ENCODE measurements around the gene CNIH2.
"Not testable (repeated sequence)": the region's sequence is repeated elsewhere in the genome, so short reads cannot be mapped to it uniquely, and the experiment has no call there.

CNIH2 gene

DNA sequence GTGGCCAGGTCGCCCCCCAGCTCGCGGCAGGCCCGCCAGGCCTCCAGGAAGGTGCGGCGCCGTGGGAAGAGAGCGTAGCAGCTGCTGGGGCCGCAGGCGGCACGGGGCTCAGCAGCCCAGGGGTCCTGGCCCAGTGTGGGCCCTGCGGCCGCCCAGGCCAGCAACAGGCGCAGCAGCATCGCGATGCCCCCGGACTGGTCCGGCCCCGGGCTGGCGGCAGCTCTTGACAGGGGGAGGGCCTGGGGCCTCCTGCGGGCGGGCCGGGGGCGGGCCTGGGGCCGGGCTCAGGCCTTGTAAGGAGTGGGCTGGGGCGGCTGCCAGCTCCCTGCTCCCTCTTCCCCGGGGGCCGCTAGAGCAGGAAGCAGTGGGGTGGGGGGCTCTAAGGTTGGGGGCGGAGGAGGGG, 38.9 kb downstream of the CNIH2 start, which contains the start of gene CD248:
TSS of gene CD248 (minus strand) at position 196 of the 403 bp plus-strand sequence. CDS start at position 179, 17 bp downstream.
- DNase-seq: no peak

DNA sequence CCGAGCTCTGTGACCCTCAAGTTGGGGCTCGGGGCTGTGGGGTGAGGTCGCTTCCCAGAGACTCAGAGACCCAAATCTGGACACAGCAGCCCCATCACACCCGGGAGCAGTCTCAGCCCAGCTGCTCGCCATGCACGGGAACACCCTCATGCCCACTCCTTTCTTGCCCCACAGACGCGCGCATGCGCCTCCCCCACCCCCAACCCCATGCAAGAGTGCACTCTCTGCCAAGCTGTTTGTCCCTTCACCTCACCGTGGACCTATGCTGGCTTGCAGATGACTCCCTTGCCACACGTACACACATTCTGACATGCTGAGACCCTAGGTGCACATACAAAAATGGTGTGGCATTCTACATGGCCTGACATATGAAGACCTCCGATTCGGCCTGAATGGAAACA, 39.3 kb downstream of the CNIH2 start:
- DNase-seq: no peak

DNA sequence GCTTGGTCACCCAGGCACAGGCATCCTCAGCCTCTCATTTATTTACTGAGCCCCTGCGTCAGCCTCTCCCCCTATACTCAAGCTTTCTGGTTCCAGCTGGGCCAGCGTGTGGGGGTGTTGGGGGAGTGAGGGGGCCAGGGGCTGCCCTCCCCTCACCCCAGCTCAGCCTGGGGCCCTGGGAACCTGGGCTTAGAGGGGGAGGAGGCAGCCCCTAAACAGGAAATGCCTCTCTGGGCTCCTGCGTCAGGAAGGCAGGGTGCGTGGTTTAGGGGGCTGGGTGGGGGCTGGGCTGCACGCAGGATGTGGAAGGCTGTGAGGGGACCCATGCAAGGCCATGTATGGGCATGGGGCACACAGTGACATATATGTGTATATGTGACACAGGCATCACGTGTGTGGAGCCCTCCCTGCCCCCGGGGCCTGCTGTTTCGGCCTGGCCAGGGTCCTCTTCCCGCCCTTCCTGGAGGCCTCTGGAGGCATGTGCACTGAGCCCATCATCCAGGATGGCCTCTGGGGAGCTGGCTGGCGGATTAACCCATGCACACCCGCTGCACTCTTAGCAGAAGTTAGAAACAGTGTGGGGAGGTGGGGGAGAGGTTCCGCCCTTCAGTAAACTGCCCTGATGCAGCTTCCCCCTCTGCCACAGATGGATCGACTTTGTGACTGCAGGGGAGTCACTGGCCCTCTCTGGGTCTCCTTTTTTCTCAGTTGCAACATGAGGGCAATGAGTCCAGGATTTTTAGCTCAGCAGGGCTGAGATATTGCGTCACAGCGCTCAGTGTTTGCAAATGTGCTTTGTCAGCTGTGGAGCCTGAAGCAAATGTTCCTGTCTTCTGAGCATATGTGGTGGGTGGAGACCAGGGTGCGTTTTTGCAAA, 40.0 kb downstream of the CNIH2 start:
- DNase-seq: no peak

DNA sequence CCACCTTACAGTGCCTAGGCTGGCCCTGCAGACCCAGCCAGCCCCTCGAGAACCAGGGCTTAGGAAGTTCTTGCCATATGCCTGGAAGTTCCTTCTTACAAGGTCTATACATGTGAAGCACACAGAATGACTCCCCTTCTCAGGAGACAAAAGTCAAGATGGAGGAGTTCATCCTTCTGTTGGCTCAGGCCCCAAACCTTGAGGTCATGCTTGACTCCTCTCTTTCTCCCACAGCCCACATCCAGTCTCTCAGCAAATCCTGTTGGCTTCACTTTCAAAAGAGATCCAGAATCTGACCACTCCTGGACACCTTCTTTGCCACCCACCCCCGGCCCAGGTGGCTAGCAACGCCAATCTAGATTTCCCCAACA, 40.6 kb downstream of the CNIH2 start:
- DNase-seq: no peak

DNA sequence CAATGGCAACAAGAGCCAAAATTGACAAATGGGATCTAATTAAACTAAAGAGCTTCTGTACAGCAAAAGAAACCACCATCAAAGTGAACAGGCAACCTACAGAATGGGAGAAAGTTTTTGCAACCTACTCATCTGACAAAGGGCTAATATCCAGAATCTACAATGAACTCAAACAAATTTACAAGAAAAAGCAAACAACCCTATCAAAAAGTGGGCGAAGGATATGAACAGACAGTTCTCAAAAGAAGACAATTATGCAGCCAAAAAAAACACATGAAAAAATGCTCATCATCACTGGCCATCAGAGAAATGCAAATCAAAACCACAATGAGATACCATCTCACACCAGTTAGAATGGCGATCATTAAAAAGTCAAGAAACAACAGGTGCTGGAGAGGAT, 42.3 kb downstream of the CNIH2 start:
- not testable (repeated sequence) for DNase-seq

DNA sequence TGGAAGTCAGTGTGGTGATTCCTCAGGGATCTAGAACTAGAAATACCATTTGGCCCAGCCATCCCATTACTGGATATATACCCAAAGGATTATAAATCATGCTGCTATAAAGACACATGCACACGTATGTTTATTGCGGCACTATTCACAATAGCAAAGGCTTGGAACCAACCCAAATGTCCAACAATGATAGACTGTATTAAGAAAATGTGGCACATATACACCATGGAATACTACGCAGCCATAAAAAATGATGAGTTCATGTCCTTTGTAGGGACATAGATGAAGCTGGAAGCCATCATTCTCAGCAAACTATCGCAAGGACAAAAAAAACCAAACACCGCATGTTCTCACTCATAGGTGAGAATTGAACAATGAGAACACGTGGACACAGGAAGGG, 42.8 kb downstream of the CNIH2 start:
- not testable (repeated sequence) for DNase-seq

- DNase-seq: no peak
These were observed 43.6 kb downstream of the CNIH2 start for GRCh38 chr11:66321606-66322005.

GRCh38 chr11:66322732-66323427, 44.9 kb downstream of the CNIH2 start:
- no peak for DNase-seq

DNA sequence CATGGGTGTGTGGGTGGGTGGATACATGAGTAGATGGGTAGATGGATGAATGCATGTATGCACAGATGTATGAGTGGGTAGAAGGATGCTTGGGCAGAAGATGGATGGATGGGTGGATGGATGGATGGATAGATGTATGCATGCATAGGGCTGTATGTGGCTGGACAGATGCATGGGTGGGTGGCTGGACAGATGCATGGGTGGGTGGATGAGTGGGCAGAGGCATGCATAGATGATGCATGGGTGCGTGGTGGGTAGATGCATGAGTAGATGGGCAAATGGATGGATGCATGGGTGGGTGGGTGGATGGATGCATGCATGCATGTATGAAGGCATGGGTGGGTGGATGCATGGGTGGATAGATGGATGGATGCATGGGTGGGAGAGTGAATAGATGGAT, 45.7 kb downstream of the CNIH2 start:
- no peak for DNase-seq

DNA sequence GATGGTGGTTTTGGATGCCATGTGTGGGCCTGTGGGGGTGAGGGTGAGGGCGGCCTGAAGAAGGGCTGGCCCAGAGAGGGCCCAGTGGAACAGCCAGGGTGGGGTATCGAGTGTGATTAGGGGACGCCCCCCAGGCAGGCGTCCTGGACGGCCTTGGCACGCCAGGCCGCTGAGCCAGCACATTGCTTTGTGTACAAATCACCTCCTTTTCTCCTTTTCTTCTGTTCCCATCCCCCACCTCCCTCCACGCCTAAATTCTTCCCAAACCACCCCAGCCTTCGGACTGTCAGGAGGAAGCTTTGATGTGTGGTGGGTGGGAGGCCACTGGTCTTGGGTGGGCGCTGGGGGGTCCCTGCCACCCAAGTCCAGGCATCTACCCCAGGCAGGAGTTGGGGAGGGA, 46.7 kb downstream of the CNIH2 start:
- DNase-seq: no peak

DNA sequence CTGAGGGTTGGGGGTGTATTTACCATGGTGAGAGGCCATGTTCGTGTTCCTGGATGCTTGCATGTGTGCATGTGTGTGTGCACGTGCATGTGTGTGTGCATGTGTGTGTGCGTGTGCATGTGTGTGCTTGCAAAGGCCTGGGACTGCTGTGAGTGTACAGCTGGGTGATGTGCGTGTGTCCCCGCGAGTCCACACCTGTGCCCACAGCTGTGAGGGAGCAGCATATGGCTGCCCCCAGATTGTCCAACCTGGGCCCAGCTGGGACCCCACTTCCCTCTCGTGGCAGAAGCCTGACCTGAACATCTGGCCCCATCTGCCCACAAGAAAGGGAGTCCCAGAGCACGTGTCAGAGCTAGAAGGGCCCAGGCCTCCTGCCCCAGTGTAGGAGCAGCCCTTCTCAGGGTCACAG, 47.3 kb downstream of the CNIH2 start:
- DNase-seq: no peak

GRCh38 chr11:66326261-66327111, 48.5 kb downstream of the CNIH2 start:
- no peak for DNase-seq

- no peak for DNase-seq
These were observed 49.4 kb downstream of the CNIH2 start for GRCh38 chr11:66327171-66328030.

DNA sequence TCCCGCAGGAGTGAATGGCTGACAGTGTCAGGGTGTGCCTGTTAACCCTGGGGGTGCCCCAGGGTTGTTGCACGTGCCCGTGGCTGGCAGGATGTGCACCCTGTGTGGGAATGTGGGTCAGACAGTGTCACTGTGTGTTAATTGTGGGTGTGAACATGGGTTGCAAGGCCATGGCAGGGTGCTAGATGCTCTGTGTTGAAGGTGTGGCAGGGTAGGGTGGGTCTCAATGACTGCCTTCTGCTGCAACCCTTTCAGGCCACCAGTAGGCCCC, 50.0 kb downstream of the CNIH2 start:
- DNase-seq: no peak

DNA sequence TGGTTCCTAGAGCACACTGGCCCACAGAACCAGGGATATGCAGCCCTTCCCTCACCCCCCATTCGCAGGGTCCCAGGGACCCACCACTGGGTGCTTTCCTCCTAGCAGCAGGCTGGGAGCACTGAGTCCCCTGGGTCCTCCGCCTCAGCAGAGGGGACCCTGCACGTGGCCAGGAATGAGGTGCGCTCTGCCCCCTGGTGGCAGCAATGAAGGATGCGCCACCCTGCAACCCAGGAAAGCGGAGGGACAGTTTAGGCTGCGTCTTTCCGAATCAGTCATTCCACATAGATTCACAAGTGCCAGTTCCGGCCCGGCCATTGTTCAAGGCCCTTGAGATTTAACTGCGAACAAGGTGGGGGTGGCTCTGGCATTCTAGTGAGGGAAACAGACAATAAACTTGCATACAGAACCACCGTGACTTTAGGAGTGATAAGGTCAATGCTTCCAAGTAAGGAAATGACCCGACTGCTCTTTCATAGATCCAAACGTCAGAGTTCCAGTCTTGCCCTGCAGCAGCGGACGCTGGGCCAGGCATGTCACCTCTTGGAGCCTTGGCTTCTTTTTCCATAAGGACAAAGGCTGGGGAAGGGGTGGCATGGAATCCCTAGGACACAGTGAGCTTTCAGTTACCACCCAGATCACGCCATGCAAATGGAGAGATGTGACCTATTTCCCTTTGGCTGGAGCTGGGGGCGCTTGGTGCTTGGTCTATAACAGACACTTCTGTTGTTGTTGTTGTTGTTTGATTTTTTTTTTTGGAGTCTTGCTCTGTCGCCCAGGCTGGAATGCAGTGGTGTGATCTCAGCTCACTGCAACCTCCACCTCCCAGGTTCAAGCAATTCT, 50.5 kb downstream of the CNIH2 start:
- DNase-seq: peak; percentile 81

DNA sequence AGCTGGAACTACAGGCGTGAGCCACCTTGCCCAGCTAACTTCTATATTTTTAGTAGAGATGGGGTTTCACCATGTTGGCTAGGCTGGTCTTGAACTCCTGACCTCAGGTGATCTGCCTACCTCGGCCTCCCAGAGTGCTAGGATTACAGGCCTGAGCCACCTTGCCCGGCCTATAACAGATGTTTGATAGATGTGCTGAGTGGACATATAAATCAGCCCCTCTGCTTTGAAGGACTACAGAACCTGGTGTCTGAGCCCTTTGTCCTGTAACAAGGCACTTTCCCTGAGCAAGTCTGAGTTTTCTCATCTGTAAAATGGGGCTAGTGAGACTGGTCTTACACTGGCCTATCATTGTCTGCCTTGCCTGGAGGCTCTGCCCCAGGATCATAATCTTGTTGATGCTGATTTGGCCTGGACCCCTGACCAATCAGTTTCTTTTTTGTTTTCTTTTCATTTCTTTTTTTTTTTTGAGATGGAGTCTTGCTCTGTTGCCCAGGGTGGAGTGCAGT, 51.2 kb downstream of the CNIH2 start:
- no peak for DNase-seq

- no peak for DNase-seq
These were observed 53.0 kb downstream of the CNIH2 start for GRCh38 chr11:66330931-66331330.

DNA sequence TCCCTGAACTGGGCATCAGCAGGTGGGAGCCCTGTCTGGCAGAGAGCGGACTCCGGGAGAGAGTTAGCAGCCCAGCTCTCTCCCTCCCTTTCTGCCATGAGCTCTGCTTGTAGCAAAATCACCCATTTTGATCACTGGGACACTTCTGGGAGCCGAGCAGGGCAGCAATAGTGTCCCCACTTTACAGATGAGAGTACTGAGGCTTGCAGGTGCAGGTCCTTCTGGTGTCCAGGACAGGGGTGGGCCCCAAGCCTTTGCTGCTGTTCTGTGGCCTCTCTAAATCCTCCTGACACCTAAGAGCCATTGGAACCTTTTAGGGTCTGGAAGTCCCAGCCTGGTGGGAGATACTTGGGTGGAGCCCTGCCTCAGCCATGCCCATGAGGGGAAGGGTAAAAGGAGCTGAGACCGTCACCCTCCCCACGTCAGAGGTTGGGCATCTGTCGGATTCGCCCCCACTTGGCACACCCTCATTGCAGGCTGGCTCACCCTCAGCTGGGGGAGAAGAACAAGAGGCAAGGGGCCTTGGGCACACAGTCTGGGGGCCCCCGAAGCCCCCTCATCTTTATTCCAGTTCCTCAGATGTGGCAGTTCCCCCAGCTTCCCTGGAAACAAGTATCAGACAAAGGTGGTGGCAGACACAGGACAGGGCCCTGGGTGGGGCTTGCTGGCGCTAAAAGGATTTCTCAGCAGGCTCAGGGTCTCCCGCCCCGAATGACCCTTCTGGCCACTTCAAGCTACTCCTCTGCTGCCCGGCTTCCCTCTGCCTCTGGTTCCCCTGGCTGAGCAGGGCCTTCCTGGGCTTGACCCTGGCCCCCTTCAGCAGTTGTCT, 53.8 kb downstream of the CNIH2 start:
- no peak for DNase-seq

DNA sequence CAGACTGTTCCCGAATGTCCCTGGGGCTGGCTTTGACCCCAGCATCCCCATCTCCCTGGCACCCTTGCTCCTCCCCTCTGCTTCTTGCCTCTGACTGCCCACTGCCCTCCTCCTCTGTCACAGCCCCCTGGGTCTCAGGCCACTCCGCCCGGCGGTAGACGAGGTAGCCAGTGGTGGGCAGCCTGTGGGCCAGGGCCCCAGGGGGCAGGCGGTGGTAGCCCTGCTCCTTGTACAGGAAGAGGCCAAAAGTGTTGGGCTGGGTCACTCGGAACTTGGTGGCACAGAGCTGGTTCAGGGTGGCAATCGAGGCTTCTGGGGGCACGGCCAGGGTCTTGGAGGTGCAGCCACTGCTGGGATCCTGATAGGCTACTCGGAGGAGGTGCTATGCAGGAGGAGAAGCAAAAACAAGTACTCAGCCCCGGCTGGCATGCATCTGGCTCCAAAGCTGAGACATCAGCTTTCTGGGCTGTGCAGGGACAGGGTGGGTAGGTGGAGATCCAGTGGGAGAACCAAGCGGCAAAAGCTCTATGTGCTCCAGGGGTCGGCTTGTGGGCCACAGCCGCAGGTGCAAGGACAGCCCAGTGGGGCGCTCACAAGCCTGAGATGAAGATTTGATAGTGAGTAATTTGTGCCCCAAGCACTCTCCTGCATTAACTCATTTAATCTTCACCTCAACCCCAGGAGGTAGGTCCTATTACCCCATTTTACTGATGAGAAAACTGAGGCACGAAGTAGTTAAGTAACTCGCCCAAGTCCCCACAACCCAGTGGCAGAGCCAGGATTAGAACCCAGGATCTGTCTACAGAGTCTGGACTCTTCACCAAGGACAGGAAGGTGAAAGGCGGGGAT, 54.6 kb downstream of the CNIH2 start:
- DNase-seq: no peak

Measured in activated CD4-positive, CD25-positive, alpha-beta regulatory T cell treated with anti-CD3 and anti-CD28 coated beads, Interleukin-2, amount 50 U/mL, for 72 hours (primary cell).